K562 (cell line): Measurements from ENCODE around the gene ZNF74.

Experiments used
- ETS1 ChIP-seq: conservative IDR thresholded peaks from 2 replicates; pipeline ENCODE4 v1.6.1; 2011; ENCODE audit warnings: low read depth, mild to moderate bottlenecking, low read length; ENCODE audit not compliant: control insufficient read depth
- GTF2A2 ChIP-seq: IDR thresholded peaks from 2 replicates; pipeline ENCODE4 v1.6.1; 2016; ENCODE audit warnings: mild to moderate bottlenecking, missing genetic modification characterization, missing compliant biosample characterization
- NR1H2 ChIP-seq: sonication (generic); formaldehyde crosslinking; IDR thresholded peaks from 2 replicates; pipeline ENCODE4 v1.4.0; 2020; ENCODE audit warnings: mild to moderate bottlenecking, missing genetic modification reagents
- SIN3A ChIP-seq, 2 experiments: fragments of 150-350 bp in 1 of 2; IDR thresholded peaks; 2 replicates each; pipeline ENCODE4 v1.6.1; 2011 to 2016; ENCODE audit warnings: borderline replicate concordance in 2 of 2, low read depth in 2 of 2, low read length in 2 of 2, mild to moderate bottlenecking in 2 of 2, moderate library complexity in 2 of 2; ENCODE audit not compliant: control insufficient read depth in 1 of 2
- SMC3 ChIP-seq: conservative IDR thresholded peaks from 2 replicates; pipeline ENCODE4 v1.6.1; 2011; ENCODE audit warnings: low read depth, low read length, improper control_type of control experiment; ENCODE audit not compliant: insufficient read depth
- ZNF318 ChIP-seq, 2 experiments: fragments of 450-650 bp; IDR thresholded peaks; 2 replicates each; pipeline ENCODE4 v1.6.1; 2016; ENCODE audit warnings: mild to moderate bottlenecking in 2 of 2, borderline replicate concordance in 1 of 2, low read depth in 1 of 2, moderate library complexity in 1 of 2
- ZNF785 ChIP-seq: fragments of 250-450 bp; sonication (Bioruptor Pico); IDR thresholded peaks from 2 replicates; pipeline ENCODE4 v1.4.0; 2020; ENCODE audit warnings: mild to moderate bottlenecking

- peak; percentile 47; the same call in 1 of the 2 replicates for TF ChIP-seq ETS1
- no peak; the same call in 1 of the 2 replicates for TF ChIP-seq NR1H2 (CRISPR knock-in tag)
- TF ChIP-seq SIN3A (IDR thresholded peaks at IDR 0.05; ENCODE audit: borderline replicate concordance in 2 of 2, control insufficient read depth in 1 of 2, low read depth in 2 of 2, low read length in 2 of 2), result peak in 1 of 2 experiments; percentile 53; a peak in 3 of 4 replicates
- TF ChIP-seq ZNF318 (IDR thresholded peaks at IDR 0.05; ENCODE audit: borderline replicate concordance in 1 of 2, low read depth in 1 of 2), result no peak
- no peak; the same call in 1 of the 2 replicates for TF ChIP-seq GTF2A2
- TF ChIP-seq ZNF785 (CRISPR knock-in tag), result no peak
- no peak for TF ChIP-seq SMC3
These were observed 35.5 kb downstream of the ZNF74 start for GRCh38 chr22:20429254-20430100.
